HG02623 (cell line): ENCODE measurements around the gene ENG.

ENCODE experiments used
- ATAC-seq: cut with Tn5 transposase; IDR thresholded peaks from one replicate; pipeline ENCODE4 v1.9.1; 2021; ENCODE audit warnings: moderate library complexity; ENCODE audit not compliant: unreplicated experiment

ENG gene

GRCh38 chr9:127866535-127866934 lies 12.1 kb upstream of the ENG start:
- no peak for ATAC-seq

GRCh38 chr9:127865645-127866464 lies 11.4 kb upstream of the ENG start:
- no peak for ATAC-seq

- no peak for ATAC-seq
These were observed 8.7 kb upstream of the ENG start for GRCh38 chr9:127863191-127863621.

GRCh38 chr9:127862075-127863011 lies 7.9 kb upstream of the ENG start:
- no peak for ATAC-seq

- no peak for ATAC-seq
These were observed 6.3 kb upstream of the ENG start for GRCh38 chr9:127860779-127861178.

- ATAC-seq: no peak
These were observed 5.8 kb upstream of the ENG start for GRCh38 chr9:127860260-127860659.

GRCh38 chr9:127858041-127858512 lies 3.6 kb upstream of the ENG start:
- ATAC-seq: no peak

- no peak for ATAC-seq
These were observed 2.8 kb upstream of the ENG start for GRCh38 chr9:127857278-127857677.

GRCh38 chr9:127856729-127857116 lies 2.3 kb upstream of the ENG start:
- no peak for ATAC-seq

- no peak for ATAC-seq
These were observed 1.8 kb upstream of the ENG start for GRCh38 chr9:127856094-127856728.

GRCh38 chr9:127855522-127855921 lies 1.1 kb upstream of the ENG start:
- no peak for ATAC-seq

GRCh38 chr9:127854960-127855359 lies 502 bp upstream of the ENG start:
- ATAC-seq: no peak

GRCh38 chr9:127853312-127854183 lies 910 bp downstream of the ENG start:
- no peak for ATAC-seq

- ATAC-seq: no peak
These were observed 1.6 kb downstream of the ENG start for GRCh38 chr9:127852829-127853228.

GRCh38 chr9:127850286-127850830 lies 4.1 kb downstream of the ENG start:
- ATAC-seq: no peak

GRCh38 chr9:127848756-127849504 lies 5.5 kb downstream of the ENG start:
- no peak for ATAC-seq

GRCh38 chr9:127847833-127848755 lies 6.4 kb downstream of the ENG start:
- no peak for ATAC-seq

- no peak for ATAC-seq
These were observed 7.3 kb downstream of the ENG start for GRCh38 chr9:127847178-127847510.
